Keratinocyte (primary cell): Measurements from ENCODE around the gene INS.

Experiments used
- EZH2 ChIP-seq: IDR thresholded peaks from one replicate; pipeline ENCODE4 v1.6.1; 2012; ENCODE audit warnings: inconsistent platforms, mild to moderate bottlenecking, low read length, moderate library complexity
- TF ChIP-seq, protein P1 (sequence below), 3 experiments: IDR thresholded peaks in 1 of 3; conservative IDR thresholded peaks in 1 of 3; optimal IDR thresholded peaks in 1 of 3; 2 replicates in 2 of 3; 3 replicates in 1 of 3; pipeline versions ENCODE3 to v1.5.1; 2011; ENCODE audit warnings: low read length in 3 of 3, mild to moderate bottlenecking in 3 of 3, moderate library complexity in 2 of 3, control low read depth in 1 of 3, inconsistent platforms in 1 of 3; ENCODE audit not compliant: insufficient read depth in 2 of 3; ENCODE audit errors: extremely low read depth in 1 of 3

DNA sequence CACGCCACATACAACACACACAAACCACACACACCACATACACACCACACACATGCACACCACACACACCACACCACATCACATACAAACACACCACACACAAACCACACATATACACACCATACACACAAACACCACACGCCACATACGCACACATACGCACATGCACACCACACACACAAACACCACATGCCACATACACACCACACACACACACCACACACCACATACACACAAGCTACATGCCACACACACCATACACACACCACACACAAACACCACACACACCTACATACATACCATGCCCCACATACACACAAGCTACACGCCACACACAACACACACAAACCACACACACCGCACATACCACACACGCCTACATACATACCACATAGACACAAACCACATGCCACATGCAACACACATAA lies 26.3 kb upstream of the INS start:
- TF ChIP-seq, protein P1, sequence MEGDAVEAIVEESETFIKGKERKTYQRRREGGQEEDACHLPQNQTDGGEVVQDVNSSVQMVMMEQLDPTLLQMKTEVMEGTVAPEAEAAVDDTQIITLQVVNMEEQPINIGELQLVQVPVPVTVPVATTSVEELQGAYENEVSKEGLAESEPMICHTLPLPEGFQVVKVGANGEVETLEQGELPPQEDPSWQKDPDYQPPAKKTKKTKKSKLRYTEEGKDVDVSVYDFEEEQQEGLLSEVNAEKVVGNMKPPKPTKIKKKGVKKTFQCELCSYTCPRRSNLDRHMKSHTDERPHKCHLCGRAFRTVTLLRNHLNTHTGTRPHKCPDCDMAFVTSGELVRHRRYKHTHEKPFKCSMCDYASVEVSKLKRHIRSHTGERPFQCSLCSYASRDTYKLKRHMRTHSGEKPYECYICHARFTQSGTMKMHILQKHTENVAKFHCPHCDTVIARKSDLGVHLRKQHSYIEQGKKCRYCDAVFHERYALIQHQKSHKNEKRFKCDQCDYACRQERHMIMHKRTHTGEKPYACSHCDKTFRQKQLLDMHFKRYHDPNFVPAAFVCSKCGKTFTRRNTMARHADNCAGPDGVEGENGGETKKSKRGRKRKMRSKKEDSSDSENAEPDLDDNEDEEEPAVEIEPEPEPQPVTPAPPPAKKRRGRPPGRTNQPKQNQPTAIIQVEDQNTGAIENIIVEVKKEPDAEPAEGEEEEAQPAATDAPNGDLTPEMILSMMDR (optimal IDR thresholded peaks at IDR 0.05 in 1 of 3, IDR thresholded peaks at IDR 0.05 in 1 of 3, conservative IDR thresholded peaks at IDR 0.05 in 1 of 3; ENCODE audit: extremely low read depth in 1 of 3, insufficient read depth in 2 of 3, low read length in 3 of 3), result no peak
- no peak for TF ChIP-seq EZH2
